GM21723 (cell line): ENCODE data around the gene ATP13A1.
"Not testable (repeated sequence)": the region's sequence is repeated elsewhere in the genome, so short reads cannot be mapped to it uniquely, and the experiment has no call there.

Experiments
- ATAC-seq: cut with Tn5 transposase; IDR thresholded peaks from one replicate; pipeline ENCODE4 v1.9.1; 2021; ENCODE audit warnings: mild to moderate bottlenecking, moderate library complexity; ENCODE audit not compliant: unreplicated experiment

Gene ATP13A1

GRCh38 chr19:19663256-19664120 is at the start of gene ATP13A1:
ATP13A1 (minus strand) TSS chr19:19663676; CDS start chr19:19663666, 10 bp downstream.
- peak; percentile 72 for ATAC-seq

GRCh38 chr19:19711934-19712828 is 48.7 kb upstream of the ATP13A1 start:
- ATAC-seq = no peak

GRCh38 chr19:19711306-19711933 is 47.9 kb upstream of the ATP13A1 start:
- ATAC-seq = no peak

GRCh38 chr19:19710506-19710905 is 47.0 kb upstream of the ATP13A1 start:
- ATAC-seq = no peak

GRCh38 chr19:19704836-19705235 is 41.4 kb upstream of the ATP13A1 start:
- ATAC-seq = no peak

GRCh38 chr19:19700493-19700892 is 37.0 kb upstream of the ATP13A1 start:
- not testable (repeated sequence) for ATAC-seq

GRCh38 chr19:19697589-19697988 is 34.1 kb upstream of the ATP13A1 start:
- no peak for ATAC-seq

- no peak for ATAC-seq
Measured at GRCh38 chr19:19696386-19696785, 32.9 kb upstream of the ATP13A1 start.

GRCh38 chr19:19691683-19692082 is 28.2 kb upstream of the ATP13A1 start:
- no peak for ATAC-seq

GRCh38 chr19:19689023-19689422 is 25.5 kb upstream of the ATP13A1 start:
- not testable (repeated sequence) for ATAC-seq

- no peak for ATAC-seq
Measured at GRCh38 chr19:19687090-19687489, 23.6 kb upstream of the ATP13A1 start.

- no peak for ATAC-seq
Measured at GRCh38 chr19:19686580-19686979, 23.1 kb upstream of the ATP13A1 start.

- ATAC-seq = not testable (repeated sequence)
Measured at GRCh38 chr19:19686119-19686518, 22.6 kb upstream of the ATP13A1 start.

GRCh38 chr19:19679176-19680073 is 15.9 kb upstream of the ATP13A1 start:
- no peak for ATAC-seq

- ATAC-seq = no peak
Measured at GRCh38 chr19:19677579-19677978, 14.1 kb upstream of the ATP13A1 start.

GRCh38 chr19:19674315-19674714 is 10.8 kb upstream of the ATP13A1 start:
- no peak for ATAC-seq

- no peak for ATAC-seq
Measured at GRCh38 chr19:19672816-19673215, 9.3 kb upstream of the ATP13A1 start.

- no peak for ATAC-seq
Measured at GRCh38 chr19:19670070-19670551, 6.6 kb upstream of the ATP13A1 start.

- ATAC-seq = peak; percentile 79
Measured at GRCh38 chr19:19668230-19669012, 4.9 kb upstream of the ATP13A1 start, which contains the start of gene ZNF101. ZNF101 (plus strand) TSS chr19:19668839; CDS start chr19:19668964, 125 bp downstream.
